Epithelial cell of prostate (primary cell): ENCODE data around the gene BICDL2.

Experiments
- DNase-seq: peaks from one replicate; pipeline ENCODE4 v3.0.0-alpha.2; 2011; ENCODE audit warnings: low read depth, low spot score
- H3K27ac ChIP-seq: fragments of 450-650 bp; 2 replicates; pipeline ENCODE4 v1.5.1; 2017; ENCODE audit warnings: mild to moderate bottlenecking

The BICDL2 gene

DNA sequence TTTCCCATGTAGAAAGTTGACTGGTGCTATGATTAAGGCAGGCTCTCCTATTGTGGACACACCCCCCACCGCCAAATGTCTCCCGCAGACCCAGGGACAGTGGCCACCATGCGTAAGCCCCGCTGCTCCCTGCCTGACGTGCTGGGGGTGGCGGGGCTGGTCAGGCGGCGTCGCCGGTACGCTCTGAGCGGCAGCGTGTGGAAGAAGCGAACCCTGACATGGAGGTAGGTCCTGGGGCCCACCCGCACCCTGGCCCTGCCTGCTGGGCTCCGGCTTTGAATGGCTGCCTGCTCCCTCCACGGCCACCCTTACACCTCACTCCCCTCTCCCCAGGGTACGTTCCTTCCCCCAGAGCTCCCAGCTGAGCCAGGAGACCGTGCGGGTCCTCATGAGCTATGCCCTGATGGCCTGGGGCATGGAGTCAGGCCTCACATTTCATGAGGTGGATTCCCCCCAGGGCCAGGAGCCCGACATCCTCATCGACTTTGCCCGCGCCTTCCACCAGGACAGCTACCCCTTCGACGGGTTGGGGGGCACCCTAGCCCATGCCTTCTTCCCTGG is 13.3 kb upstream of the BICDL2 start:
- H3K27ac ChIP-seq = no peak overlapping the region
- no peak for DNase-seq

DNA sequence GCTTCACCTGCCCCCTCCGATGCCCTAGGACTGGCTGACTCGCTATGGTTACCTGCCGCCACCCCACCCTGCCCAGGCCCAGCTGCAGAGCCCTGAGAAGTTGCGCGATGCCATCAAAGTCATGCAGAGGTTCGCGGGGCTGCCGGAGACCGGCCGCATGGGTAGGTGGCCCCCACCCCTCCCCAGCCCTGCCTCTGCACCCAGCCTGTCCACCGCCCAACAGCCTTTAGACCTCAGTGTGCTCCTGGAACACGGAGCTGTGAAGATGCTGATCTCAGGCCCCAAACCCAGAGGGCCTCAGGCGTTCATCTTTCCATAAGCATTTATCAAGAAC is 10.6 kb upstream of the BICDL2 start:
- H3K27ac ChIP-seq = no peak overlapping the region
- no peak for DNase-seq

DNA sequence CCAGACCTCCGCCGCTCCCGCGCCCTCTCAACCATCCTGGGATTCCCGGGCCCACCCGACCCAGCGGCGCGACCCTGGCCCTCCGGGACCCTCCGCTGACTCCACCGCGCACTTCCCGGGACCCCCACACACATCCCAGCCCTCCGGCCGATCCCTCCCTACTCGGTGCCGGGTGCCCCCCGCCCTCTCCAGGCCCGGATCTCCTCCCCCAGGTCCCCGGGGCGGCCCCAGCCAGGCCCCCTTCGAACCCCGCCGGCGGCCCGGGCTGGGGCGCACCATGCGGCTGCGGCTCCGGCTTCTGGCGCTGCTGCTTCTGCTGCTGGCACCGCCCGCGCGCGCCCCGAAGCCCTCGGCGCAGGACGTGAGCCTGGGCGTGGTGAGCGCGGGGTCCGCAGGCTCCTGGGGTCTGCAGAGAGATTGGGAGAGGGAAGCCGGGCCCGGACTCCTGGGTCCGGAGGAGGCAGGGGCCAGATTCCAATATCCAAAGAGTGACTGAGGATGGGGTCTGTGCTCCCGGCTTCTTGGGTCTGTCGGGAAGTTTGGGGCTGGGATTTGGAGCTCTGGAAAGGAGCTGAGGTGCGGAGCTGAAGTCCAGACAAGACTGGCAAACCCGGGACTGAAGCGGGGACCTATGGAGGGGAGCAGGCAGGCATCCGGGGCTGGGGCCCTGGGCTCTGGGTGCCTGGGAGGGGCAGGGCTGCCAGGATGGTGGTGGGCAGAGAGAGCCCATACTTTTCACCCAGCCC is 10.1 kb upstream of the BICDL2 start:
- no peak overlapping the region for H3K27ac ChIP-seq

DNA sequence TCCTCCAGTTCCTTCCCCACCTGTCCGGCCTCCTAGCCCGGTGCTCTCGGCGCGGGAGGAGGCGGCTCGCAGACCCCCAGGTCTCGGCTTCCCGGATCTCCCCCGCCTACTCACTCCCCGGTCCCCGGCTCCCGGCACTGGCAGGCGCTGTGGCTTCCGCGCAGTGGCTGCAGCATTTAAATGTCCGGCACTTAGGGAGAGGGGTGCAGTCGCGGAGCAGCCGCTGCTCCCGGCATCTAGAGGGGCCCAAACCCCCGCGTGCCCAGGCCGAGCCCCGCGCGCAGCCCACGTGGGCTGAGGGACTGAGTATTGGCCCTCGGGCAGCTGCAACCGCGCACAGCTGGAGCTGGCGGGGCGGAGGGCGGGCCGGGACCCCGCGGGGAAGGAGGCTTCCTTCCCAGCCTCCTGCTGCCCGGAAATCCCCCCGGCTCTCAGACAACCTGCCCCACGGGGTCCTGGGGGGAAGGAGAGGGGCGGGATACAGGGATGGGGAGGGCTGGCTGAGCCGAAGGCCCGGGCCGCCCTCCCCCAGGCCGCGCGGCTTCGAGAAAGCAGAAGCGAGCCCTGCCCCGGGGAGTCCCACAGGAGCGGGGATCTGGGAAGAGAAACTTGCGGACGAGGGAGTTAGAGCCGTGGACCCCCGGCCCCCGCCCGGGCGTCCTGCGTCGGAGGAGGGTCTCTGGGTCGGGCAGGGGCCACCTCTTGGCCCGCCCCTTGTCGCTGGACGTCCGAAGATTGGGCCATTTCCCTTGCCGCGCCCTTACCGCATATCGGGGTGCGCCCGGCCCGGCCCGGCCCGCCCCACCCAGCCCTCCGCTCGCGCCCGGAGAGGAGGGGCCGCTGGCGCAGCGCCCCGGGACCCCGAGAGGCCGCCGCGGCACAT is 9.3 kb upstream of the BICDL2 start, which contains the start of gene MMP25:
TSS of gene MMP25 (plus strand) at position 804 of the 883 bp plus-strand sequence. CDS start 357 bp downstream, outside the sequence.
- no peak within 1 kb of the TSS for H3K27ac ChIP-seq
- DNase-seq = no peak

More for the DNA sequence above, 10.1 kb upstream of the BICDL2 start:
- no peak for DNase-seq

DNA sequence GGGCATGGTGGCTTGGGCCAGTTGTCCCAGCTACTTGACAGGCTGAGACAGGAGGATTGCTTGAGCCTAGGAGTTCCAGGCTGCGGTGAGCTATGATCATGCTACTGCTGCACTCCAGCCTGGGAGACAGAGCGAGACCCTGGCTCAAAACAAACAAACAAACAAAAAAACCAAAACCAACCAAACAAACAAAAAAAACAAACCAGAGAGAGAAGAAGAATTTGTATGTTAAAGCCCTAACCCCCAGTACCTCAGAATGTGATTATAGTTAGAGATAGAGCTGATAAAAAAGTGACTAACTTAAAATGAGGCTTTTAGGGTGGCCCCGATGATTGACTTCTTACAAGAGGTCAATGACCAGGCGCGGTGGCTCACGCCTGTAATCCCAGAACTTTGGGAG is 8.0 kb upstream of the BICDL2 start:
- no peak overlapping the region for H3K27ac ChIP-seq
- no peak for DNase-seq

DNA sequence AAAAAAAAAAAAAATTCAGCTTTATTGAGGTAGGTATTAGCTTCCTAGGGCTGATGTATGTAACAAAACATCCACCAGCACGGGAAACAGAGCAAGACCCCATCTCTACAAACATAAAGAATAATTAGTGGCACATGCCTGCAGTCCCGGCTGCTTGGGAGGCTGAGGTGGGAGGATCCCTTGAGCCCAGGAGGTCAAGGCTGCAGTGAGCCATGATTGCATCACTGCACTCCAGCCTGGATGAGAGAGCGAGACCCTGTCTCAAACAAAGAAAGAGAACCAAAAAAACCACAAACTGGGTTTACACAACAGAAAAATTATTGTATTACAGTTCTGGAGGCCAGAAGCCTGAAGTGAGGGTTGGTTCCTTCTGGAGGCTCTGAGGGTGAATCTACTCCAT is 5.6 kb upstream of the BICDL2 start:
- H3K27ac ChIP-seq = no peak overlapping the region
- no peak for DNase-seq

DNA sequence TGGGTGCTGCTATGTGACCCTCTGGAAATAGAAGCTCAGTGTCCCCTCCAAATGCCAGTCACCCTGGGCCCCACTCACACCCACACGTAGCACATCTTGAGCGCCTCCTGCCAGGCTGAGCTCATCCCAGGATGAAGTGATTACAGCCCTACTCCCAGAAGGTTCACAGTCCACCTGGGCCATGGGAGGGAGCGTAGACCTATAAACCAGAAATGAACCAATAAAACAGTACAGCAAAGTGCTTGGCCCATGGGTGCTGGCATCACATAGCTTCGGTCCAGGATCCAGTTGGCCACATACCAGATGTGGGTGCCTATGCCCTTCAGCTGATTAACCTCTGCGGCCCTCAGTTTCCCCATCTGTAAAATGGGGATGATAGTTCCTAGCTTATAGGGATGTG is 2.2 kb upstream of the BICDL2 start:
- no peak overlapping the region for H3K27ac ChIP-seq
- DNase-seq = no peak

DNA sequence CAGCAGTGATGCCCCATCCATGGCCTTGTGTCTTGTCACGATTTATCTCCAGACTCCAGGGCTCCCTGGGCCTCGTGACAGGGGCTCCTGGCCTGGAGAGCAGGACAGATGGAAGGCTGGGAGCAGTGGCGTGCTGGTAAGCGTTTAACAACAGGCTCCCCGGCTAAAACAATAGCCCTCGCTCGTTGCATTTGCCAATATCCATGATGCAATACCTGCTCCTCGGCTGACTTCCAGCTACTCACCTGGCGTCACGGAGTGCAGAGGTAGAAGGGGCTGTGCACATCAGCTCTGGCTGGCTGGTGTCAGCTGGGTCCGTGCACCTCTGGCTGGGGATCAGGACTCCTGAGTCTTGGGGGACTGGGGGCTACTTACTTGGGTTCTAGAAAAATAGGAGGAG is 1.5 kb upstream of the BICDL2 start:
- peak overlapping the region; percentile 49 for H3K27ac ChIP-seq
- DNase-seq = no peak

DNA sequence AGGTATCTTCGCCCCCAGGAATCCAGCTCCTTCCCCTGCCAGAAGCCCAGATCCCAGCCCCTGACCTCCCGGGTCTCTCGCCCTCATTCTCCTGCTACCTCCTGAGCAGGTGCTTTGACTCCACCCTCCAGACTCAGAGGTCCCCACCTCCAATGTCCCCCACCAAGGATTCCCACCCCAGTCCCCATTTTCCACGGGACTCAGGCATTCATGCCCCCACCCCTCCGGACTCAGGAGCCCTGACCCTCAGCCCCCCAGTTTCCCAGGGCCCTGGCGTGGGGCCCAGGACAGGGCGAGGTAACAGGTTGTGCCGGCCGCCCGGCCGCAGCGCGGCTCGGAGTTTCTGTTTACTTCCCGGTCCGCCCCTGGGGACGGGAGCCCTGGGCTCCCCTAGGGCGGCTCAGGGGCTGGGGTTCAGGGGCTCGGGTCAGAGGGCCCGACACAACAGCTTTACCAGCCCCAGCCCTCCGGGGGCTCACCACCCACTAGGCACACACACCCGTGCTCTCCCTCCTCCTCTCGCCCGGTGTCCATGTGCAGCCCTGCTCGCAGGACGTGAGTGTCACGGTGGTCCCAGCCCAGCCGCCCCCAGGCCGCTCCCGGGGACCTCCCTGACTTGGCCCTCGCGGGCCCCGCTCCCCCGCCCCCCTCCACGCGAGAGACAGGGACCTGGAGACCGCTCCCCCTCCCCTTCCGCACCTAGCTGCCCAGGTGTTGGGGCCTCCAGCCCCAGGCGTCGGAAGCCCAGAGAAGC is 595 bp downstream of the BICDL2 start:
- peak overlapping the region; percentile 46 for H3K27ac ChIP-seq
- no peak for DNase-seq

DNA sequence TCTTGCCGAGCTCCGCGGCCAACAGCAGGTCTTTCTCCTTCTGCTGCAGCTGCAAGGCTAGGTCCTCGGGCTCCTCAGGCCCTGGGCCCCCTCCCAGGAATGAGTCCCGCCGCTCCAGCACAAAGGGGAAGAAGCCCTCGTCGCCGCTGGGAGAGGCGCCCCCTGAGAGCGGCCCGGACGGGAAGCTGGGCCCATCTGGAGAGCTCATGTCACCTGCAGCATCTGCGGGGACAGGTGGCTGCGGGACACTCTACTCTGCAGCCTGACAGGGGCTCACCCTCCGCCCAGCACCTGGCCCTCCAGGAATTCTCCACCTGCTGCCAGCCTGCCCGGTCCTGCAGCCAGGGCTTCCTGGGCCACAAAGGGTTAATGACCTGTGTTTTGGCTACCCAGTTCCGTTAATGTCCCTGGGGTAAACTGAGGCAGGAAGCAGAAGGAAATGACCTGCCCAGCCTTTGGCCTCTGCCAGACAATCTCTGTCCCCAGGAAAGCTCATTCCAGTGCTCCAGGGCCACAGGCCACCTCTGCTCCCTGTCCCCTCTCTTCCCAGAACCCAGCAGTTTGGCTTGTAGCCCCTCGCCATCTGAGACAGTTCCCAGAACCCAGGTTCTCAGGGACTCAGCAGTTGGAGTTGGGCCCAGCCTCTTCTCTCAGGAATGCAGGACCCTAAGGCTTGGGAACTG is 1.3 kb downstream of the BICDL2 start:
- no peak overlapping the region for H3K27ac ChIP-seq
- DNase-seq = no peak

DNA sequence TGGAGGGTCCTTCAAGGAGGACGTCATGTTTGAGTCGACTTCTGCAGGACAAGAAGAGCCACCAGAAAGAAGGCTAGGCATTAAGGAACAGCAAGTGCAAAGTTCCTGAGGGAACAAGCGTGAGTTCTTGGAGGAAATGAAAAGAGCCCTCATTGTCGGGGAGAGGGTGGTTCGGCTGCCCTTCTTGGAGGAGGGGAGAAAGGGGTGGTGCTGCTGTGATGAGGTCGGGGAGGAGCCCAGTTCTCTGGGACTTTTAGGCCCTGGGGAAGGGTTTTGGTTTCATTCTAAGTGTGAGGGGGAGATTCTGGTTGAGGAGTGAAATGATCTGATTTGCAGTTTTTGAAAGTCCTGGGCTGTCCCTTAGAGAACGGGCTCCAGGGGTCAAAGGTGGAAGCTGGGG is 4.1 kb downstream of the BICDL2 start:
- no peak for DNase-seq
- H3K27ac ChIP-seq = no peak overlapping the region

DNA sequence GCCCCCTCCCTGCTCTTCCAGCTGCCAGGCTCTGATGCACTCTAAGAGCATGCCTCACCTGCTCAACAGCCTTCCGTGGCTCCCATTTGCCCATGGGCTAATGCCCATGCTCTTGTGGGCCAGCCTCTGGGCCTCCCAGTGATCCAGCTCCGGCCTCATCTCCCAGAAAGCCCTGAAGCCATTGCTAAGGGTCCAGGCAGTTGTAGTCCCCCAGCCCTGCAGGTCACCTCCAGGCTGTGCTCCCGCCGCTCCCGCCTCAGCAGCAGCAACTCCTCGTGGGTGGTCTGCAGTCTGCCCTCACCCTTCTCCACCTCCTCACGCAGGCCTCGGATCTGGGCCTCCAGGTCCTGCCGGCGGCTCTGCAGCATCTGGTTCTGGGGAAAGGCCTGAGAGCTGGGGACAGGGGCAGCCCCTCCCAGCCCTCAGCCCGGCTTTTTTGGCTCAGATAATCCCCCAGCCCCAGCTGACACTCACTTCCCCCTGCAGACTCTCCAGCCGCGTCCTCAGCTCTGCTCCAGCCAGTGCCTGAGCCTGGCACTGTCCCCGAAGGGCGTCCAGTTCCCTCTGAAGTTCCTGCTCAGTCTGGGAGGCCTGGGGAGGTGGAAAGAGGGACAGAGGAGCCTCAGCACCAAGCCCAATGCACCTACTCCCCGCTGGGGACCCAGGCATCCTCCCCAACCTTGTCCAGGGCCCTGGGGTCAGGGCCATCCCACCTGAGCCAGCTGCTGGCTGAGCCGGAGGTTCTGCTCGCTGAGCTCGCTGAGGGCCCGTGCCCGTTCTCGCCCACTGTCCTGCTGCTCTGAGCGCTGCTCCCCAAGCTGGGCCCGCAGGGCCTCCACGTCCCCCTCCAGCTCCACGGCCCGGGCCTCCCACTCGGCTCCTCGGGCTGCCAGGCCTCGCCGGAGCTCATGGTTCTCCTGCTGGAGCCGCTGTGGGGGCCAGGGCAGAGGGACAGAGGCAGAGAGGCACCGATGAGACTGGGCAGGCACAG is 6.2 kb downstream of the BICDL2 start:
- H3K27ac ChIP-seq = no peak overlapping the region
- DNase-seq = no peak

DNA sequence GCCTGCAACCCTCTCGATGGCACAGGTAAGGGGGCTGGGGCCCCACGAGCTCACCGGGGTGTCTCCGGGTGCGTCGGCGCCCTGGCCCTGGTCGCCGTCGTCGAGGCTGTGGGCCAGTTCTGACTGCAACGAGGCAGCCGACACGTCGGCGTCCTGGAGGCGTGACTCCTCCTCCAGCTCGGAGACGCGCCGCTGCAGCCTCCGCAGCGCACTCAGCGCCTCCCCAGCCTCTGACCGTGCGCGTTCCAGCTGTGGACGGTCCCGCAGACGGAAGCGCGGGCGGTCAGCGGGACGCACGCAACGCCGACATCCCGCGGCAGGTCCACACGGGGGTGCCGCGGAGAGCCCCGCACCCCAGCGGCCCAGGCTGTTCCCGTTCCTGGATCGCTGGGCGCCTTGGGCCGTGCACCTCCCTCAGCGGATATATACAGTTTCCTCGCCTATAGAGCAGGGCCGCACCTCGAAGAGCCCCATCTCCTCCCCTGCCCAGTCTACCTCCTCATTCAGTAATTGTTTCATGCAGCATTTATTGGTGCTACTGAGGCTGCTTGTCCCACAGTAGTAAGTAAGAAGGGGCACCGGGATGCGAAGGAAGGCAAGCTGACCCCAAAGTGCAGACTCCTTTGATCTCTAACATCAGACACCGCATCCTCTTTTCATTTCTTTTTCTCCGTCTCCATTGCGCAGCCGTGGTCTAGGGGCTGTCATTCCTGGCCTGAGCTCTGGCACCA is 7.1 kb downstream of the BICDL2 start:
- no peak for DNase-seq
- no peak overlapping the region for H3K27ac ChIP-seq

DNA sequence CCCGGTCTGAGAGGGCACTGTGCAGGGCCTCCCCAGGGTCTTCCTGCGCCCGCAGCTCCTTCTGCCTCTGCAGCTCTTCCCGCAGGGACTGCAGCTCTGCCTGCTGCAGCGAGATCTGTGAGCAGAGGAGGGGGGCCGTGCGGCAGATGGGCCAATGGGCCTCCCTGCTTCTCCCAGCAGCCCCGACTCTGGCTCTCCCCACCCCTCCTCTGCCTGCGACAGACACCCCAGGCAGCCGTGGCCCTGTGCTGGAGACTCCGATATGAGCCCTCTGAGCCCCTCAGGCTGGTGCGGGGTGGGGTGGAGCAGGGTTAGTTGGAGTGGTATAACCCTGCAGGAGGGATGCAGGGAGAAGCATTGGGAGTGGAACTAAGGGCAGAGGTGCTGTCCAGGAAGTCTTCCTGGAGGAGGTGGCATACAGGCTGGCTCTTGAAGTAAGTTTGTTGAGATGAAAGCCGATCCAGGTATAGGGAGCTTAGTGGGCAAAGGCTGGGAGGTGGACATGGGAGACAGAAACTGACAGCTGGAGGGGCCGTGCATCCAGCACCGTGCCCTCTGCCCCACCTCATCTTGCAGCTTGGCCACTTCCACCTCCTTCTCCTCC is 7.9 kb downstream of the BICDL2 start:
- DNase-seq = no peak
- no peak overlapping the region for H3K27ac ChIP-seq

DNA sequence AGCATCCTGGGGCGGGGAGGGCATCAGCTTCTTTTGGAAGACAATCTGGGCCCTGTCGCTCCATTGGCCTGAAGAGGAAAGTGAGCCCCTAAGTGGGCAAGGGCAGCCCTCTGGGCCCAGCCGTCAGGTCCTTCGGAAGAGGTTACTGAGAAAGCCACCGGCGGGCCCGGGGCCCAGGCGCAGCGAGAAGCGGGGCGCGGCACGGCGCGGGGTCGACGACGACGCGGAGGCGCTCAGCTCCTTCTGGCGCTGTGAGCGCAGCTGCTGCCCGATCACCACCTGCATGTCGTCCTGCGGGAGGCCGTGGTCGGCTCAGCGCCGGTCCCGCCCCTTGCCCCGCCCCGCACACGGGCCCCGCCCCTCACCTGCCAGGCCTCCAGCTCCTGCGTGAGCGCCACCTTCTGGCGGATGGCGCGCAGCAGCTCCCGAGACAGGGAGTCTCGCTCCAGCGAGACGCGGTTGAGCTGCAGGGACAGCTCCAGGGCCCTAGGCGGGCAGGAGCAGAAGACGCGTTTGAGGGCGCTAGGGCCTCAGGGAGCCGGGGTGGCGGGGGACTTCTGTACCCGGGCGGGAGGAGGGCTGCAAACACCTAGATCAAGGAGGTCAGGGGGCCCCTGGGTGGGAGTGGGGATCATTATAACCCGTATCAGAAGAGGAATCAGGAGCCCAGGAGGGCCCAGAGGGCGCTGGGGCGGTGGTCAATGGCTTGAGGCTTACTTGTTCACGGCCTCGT is 8.6 kb downstream of the BICDL2 start:
- no peak overlapping the region for H3K27ac ChIP-seq
- no peak for DNase-seq

DNA sequence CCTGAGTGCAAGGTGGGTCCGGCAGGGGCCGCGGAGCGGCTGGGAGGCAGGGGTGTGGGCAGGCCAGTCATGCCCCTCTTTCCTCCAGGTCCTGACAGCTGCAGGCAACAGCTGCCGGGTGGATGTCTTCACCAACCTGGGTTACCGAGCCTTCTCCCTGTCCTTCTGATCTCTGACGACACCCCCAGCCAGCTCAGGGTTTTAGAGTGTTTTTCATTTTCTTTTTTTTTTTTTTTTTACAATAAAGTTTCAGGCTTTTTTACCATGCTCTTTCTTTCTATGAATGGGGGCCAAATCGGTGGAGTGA is 9.3 kb downstream of the BICDL2 start:
- no peak for DNase-seq
- H3K27ac ChIP-seq = no peak overlapping the region
